Panc1 (cell line): ENCODE measurements around the gene SDCBP2. TPM values are rescaled to one million over a fixed set of nuclear protein-coding genes. Genes with fewer than 3 reads are reported as not detected.

ENCODE experiments used
- ATAC-seq: fragments of 200-7000 bp; cut with Tn5 transposase; 2 replicates; pipeline ENCODE4 v1.9.1; 2020; ENCODE audit warnings: mild to moderate bottlenecking, moderate library complexity
- BruUV-seq: library from RNA; stranded (reverse); fragments of 400-500 nt; replicated peaks from 2 replicates; lab custom pipeline; 2021; lab: Mats Ljungman, UMichigan
- CTCF ChIA-PET: fragments of 300-600 bp; sonication (Branson Sonifier 250); formaldehyde crosslinking; loops from one replicate; lab custom pipeline; 2022; ENCODE audit warnings: antibody characterized with exemption; lab: Charles Lee
- POLR2A ChIA-PET: fragments of 300-600 bp; sonication (Branson Sonifier 250); formaldehyde crosslinking; loops from one replicate; lab custom pipeline; 2022; ENCODE audit warnings: antibody characterized with exemption; lab: Charles Lee
- DNase-seq: peaks from one replicate; pipeline ENCODE4 v3.0.0-alpha.2; 2010; ENCODE audit warnings: low read depth, low spot score
- H3K27ac ChIP-seq: 2 replicates; pipeline ENCODE4 v1.5.1; 2011; ENCODE audit warnings: mild to moderate bottlenecking, low read length, inconsistent platforms
- H3K27me3 ChIP-seq: fragments of 200-500 bp; sonication (Bioruptor generic); 2 replicates; pipeline ENCODE4 v1.6.0; 2014; ENCODE audit warnings: low read length, inconsistent platforms; ENCODE audit not compliant: control insufficient read depth, insufficient read depth
- H3K36me3 ChIP-seq: fragments of 200-500 bp; sonication (Bioruptor generic); 2 replicates; pipeline ENCODE4 v1.5.1; 2014; ENCODE audit warnings: inconsistent platforms, mild to moderate bottlenecking, low read length, moderate library complexity; ENCODE audit not compliant: control insufficient read depth, insufficient read depth
- H3K4me1 ChIP-seq: 2 replicates; pipeline ENCODE4 v1.5.1; 2011; ENCODE audit warnings: inconsistent platforms, mild to moderate bottlenecking, low read length, moderate library complexity; ENCODE audit not compliant: control insufficient read depth, insufficient read depth
- H3K4me3 ChIP-seq, 2 experiments: 2 replicates each; pipeline ENCODE4 v1.5.1; 2011 to 2012; ENCODE audit warnings: low read depth in 2 of 2, low read length in 2 of 2, mild to moderate bottlenecking in 2 of 2, inconsistent platforms in 1 of 2, moderate library complexity in 1 of 2
- H3K9me3 ChIP-seq: fragments of 200-500 bp; sonication (Bioruptor generic); 2 replicates; pipeline ENCODE4 v1.5.1; 2014; ENCODE audit warnings: low read depth, mild to moderate bottlenecking, inconsistent platforms, low read length, moderate library complexity; ENCODE audit not compliant: control insufficient read depth, insufficient read depth
- CTCF ChIP-seq: fragments of 450-650 bp; IDR thresholded peaks from 2 replicates; pipeline ENCODE4 v1.5.1; 2017; ENCODE audit warnings: mild to moderate bottlenecking
- POLR2AphosphoS5 ChIP-seq: IDR thresholded peaks from 2 replicates; pipeline ENCODE4 v1.6.1; 2012; ENCODE audit warnings: mild to moderate bottlenecking, low read depth, low read length, moderate library complexity
- REST ChIP-seq, 2 experiments: IDR thresholded peaks; 2 replicates each; pipeline ENCODE4 v1.6.1; 2011 to 2012; ENCODE audit warnings: low read depth in 2 of 2, control low read depth in 1 of 2, low read length in 1 of 2, mild to moderate bottlenecking in 1 of 2, moderate library complexity in 1 of 2; ENCODE audit not compliant: insufficient read depth in 1 of 2
- SIN3A ChIP-seq: IDR thresholded peaks from 2 replicates; pipeline ENCODE4 v1.6.1; 2012; ENCODE audit warnings: low read depth, mild to moderate bottlenecking, low read length, moderate library complexity, borderline replicate concordance; ENCODE audit not compliant: insufficient read depth
- TCF7L2 ChIP-seq: IDR thresholded peaks from 2 replicates; pipeline ENCODE4 v1.6.1; 2011; ENCODE audit warnings: mild to moderate bottlenecking, low read depth, low read length, inconsistent platforms
- in situ Hi-C: cut with HindIII; loops from 2 replicates; pipeline ENCODE4 v1.10.0; 2016; ENCODE audit warnings: low sequenced_read_pairs, low pct_unique_long_range_greater_than_20kb
- intact Hi-C: fragments of 100-400 bp; cut with micrococcal nuclease; formaldehyde crosslinking; loops from one replicate; pipeline ENCODE4 v1.10.0; 2022; ENCODE audit not compliant: unreplicated experiment
- total RNA-seq: library from RNA; stranded (reverse); gene quantifications from one replicate; pipeline ENCODE4 v1.2.1, GENCODE V29; 2021; ENCODE audit not compliant: unreplicated experiment

SDCBP2 gene
- total RNA-seq, 1 experiment from 2014 or later = 1.8 TPM

GRCh38 chr20:1302685-1303541 is 26.0 kb downstream of the SDCBP2 start:
- intact Hi-C loops (no loop called here), in situ Hi-C loops (no loop called here)
- POLR2A ChIA-PET = no interaction called here

More at GRCh38 chr20:1302685-1303541, 26.0 kb downstream of the SDCBP2 start:
- BruUV-seq = no TSS peak
- Histone ChIP-seq H3K4me3 (no peak overlapping the region), H3K27me3 (no peaks in the 10 kb centered on the region), H3K4me1 (peaks cover 3% of the 10 kb centered on the region), H3K36me3 (no peaks in the 10 kb centered on the region), H3K9me3 (no peaks in the 10 kb centered on the region), H3K27ac (no peak overlapping the region)
- ATAC-seq (peak; percentile 64), DNase-seq (no peak)
- TF ChIP-seq POLR2AphosphoS5 = no peak
- TF ChIP-seq CTCF = no peak
- no peak for TF ChIP-seq TCF7L2
- TF ChIP-seq REST (IDR thresholded peaks at IDR 0.05; ENCODE audit: insufficient read depth in 1 of 2, low read depth in 2 of 2, low read length in 1 of 2) = no peak
- no peak for TF ChIP-seq SIN3A
- CTCF ChIA-PET = interaction anchor here (0.5 to 0.6 kb wide), 2 partner anchors 145 to 459 kb away, joined by 5 read pairs; no protein-coding TSS in a partner anchor
